Thymus (tissue), 11 donors: Measurements from ENCODE around the gene MYO6. TPM values are rescaled to one million over a fixed set of nuclear protein-coding genes. Genes with fewer than 3 reads are reported as not detected.

ENCODE experiments used
- DNase-seq, 9 donors: peaks; one replicate each; pipeline ENCODE4 v3.0.0-alpha.2; 2013; ENCODE audit warnings: low spot score in 9 of 9, low read depth in 6 of 9, missing footprints in 1 of 9
- H3K27ac ChIP-seq, 2 donors: one replicate each; pipeline ENCODE4 v1.5.1; 2013; ENCODE audit warnings: control low read depth in 1 of 2, low read depth in 1 of 2, low read length in 1 of 2, mild to moderate bottlenecking in 1 of 2, moderate library complexity in 1 of 2
- H3K27me3 ChIP-seq, 2 donors: one replicate each; pipeline ENCODE4 v1.5.1; 2013; ENCODE audit warnings: low read length in 1 of 2; ENCODE audit not compliant: control insufficient read depth in 2 of 2, insufficient read depth in 1 of 2
- H3K36me3 ChIP-seq, 2 donors: one replicate each; pipeline ENCODE4 v1.5.1; 2013; ENCODE audit warnings: low read length in 1 of 2, mild to moderate bottlenecking in 1 of 2, moderate library complexity in 1 of 2; ENCODE audit not compliant: control insufficient read depth in 2 of 2, insufficient read depth in 2 of 2
- H3K4me1 ChIP-seq, 2 donors: one replicate each; pipeline ENCODE4 v1.5.1; 2013; ENCODE audit warnings: low read length in 2 of 2; ENCODE audit not compliant: control insufficient read depth in 2 of 2, insufficient read depth in 2 of 2
- H3K4me3 ChIP-seq, 2 donors: one replicate each; pipeline ENCODE4 v1.5.1; 2013; ENCODE audit warnings: low read length in 2 of 2, control low read depth in 1 of 2, mild to moderate bottlenecking in 1 of 2
- H3K9me3 ChIP-seq, 2 donors: one replicate each; pipeline ENCODE4 v1.5.1; 2013; ENCODE audit warnings: low read length in 1 of 2, mild to moderate bottlenecking in 1 of 2; ENCODE audit not compliant: control insufficient read depth in 2 of 2, insufficient read depth in 1 of 2
- WGBS: extraction: QIAGEN DNeasy Blood & Tissue Kit; methylation state at CpG from one replicate; pipeline ENCODE4 v1.1.7; 2013; 5-methylcytosine and 5-hydroxymethylcytosine counted together
- polyA plus RNA-seq: library from polyadenylated mRNA; stranded (reverse); fragments of 200-250 nt; gene quantifications from one replicate; pipeline ENCODE4 v1.2.3, GENCODE V29; 2013
- total RNA-seq: library from RNA; stranded (reverse); fragments of 120-200 nt; gene quantifications from one replicate; pipeline ENCODE4 v1.2.4, GENCODE V29; 2013
- donor health status: healthy.

The MYO6 gene
- total and polyA plus RNA-seq, 2 donors, result 3.3 to 15.2 TPM

DNA sequence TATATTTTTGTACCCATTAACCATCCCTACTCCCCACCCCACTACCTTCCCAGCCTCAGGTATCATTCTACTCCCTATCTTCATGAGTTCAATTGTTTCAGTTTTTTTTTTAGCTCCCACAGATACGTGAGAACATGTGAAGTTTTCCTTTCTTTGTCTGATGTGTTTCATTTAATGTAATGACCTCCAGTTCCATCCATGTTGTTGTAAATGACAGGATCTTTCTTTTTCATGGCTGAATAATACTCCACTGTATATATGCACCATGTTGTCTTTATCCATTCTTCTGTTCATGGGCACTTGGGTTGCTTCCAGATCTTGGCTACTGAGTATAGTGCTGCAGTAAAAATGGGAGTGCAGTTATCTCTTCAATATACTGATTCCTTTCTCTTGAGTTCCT lies 63.5 kb downstream of the MYO6 start:
- no peaks in the 10 kb centered on the region for H3K4me1 ChIP-seq
- no peak overlapping the region for H3K4me3 ChIP-seq
- no peaks in the 10 kb centered on the region for H3K27me3 ChIP-seq
- H3K27ac ChIP-seq, result no peak overlapping the region
- H3K36me3 ChIP-seq, result no peaks in the 10 kb centered on the region
- no peak for DNase-seq
- no peaks in the 10 kb centered on the region for H3K9me3 ChIP-seq
- WGBS, result 96% methylated on average over 1 of the region's 1 CpG

GRCh38 chr6:75813476-75814250 lies 64.6 kb downstream of the MYO6 start:
- no peak overlapping the region for H3K27ac ChIP-seq
- H3K9me3 ChIP-seq, result no peaks in the 10 kb centered on the region
- WGBS, result 90% methylated on average over 8 of the region's 8 CpGs
- H3K27me3 ChIP-seq, result no peaks in the 10 kb centered on the region
- DNase-seq, result no peak
- no peaks in the 10 kb centered on the region for H3K36me3 ChIP-seq
- H3K4me3 ChIP-seq, result no peak overlapping the region
- no peaks in the 10 kb centered on the region for H3K4me1 ChIP-seq

DNA sequence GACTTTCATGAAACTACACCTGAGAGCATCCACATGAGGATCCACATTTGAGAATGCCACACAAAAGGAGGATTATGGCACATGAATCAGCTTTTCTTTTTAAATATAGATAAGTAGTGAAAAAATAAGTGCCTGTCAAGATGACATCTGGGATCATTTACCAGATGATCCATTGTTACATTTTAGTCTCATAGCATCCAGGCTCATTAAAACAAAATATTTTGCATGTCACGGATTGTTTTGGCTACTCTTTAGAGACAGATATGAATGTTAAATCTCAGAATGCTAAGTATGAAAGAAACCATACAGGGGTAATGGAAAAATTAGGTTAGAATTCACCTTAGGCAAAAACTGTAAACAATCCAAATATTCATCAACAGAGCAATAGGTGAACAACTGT lies 66.7 kb downstream of the MYO6 start:
- Histone ChIP-seq H3K27ac (no peak overlapping the region), H3K4me3 (no peak overlapping the region), H3K4me1 (no peaks in the 10 kb centered on the region), H3K36me3 (no peaks in the 10 kb centered on the region), H3K9me3 (no peaks in the 10 kb centered on the region), H3K27me3 (no peaks in the 10 kb centered on the region)
- DNase-seq, result no peak
- 96% methylated on average over 1 of the region's 1 CpG for WGBS

DNA sequence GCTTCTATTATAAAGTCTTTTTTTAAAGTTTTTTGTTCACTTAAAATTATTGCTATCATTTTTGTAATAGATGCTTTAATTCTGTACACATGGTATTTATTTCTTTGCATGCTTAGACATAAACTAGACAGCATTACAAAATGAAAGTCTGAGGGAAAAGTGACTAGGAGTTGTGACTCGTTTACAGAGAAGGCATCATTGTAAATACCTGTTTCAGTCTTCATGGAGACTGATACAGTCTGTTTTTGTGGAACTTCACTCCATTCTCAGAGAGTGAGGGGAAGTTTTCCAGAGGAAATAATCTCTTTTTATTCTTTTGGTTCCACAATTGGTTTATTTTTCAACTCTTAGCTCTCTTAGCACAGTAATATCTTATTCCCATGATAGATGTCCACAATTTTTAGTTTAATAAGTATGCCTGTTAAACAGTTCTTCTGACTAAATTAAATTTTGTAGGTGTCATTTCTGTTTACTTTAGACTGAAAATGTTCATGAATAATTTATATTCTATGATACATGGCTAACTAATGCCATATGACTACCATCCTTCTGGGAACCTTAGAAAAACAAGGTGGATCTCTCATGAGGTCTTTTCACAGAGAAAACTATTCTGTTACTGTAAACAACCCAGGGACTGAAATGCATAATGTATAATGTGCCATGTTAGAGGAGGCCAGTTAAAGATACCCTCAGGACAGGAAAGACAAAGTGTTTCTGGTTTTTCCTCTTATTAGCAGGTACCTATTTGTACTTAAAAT lies 69.2 kb downstream of the MYO6 start:
- Histone ChIP-seq H3K4me3 (no peak overlapping the region), H3K4me1 (no peaks in the 10 kb centered on the region), H3K27ac (no peak overlapping the region), H3K27me3 (no peaks in the 10 kb centered on the region), H3K36me3 (no peaks in the 10 kb centered on the region), H3K9me3 (no peaks in the 10 kb centered on the region)
- 85% methylated on average over 1 of the region's 1 CpG for WGBS
- no peak for DNase-seq

DNA sequence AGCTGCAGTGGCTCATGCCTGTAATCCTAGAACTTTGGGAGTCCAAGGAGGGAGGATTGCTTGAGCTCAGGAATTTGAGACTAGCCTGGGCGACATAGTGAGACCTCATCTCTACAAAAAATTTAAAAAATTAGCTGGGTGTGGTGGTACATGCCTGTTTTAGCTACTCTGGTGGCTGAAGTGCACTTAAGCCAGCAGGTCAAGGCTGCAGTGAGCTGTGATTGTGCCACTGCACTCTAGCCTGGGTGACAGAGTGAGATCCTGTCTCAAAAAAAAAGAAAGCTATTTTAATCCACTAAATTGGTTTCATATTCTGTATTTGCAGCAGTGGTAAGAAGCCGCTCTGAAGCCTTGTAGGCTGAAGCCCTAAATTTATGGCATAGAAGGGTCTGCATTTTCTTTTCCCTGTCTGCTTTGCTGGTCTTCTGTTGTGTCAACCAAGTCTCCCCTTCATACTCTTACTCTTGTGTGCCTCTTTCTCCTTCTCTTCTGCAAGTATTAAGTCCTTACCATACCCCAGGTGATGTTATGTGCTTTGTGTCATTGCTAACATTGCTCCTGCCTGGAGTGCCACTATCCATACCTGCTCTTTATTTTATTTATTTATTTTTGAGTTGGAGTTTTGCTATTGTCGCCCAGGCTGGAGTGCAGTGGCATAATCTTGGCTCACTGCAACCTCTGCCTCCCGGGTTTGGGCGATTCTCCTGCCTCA lies 70.9 kb downstream of the MYO6 start:
- Histone ChIP-seq H3K27ac (no peak overlapping the region), H3K27me3 (no peaks in the 10 kb centered on the region), H3K4me1 (no peaks in the 10 kb centered on the region), H3K9me3 (no peaks in the 10 kb centered on the region), H3K4me3 (no peak overlapping the region), H3K36me3 (no peaks in the 10 kb centered on the region)
- WGBS, result 86% methylated on average over 5 of the region's 5 CpGs
- no peak for DNase-seq

DNA sequence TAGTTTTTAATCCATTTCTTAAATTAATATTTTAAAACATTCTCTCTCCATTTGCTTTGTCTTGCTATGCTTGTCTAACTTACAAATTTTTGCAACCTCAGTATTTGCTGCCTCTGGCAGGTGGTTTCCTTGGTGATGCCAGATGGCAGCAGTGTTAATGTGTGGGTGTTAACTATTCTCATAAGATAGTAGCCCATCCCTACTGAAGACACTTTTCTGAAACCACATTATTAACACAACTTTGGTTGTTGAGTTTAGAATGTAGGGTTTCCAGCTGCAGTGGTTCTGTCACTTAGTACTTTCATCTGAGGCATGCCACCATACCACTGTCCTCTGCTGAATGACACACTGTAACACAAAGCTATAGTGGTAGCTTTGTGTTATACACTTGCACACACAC lies 75.1 kb downstream of the MYO6 start:
- Histone ChIP-seq H3K36me3 (no peaks in the 10 kb centered on the region), H3K4me3 (no peak overlapping the region), H3K27me3 (no peaks in the 10 kb centered on the region), H3K9me3 (no peaks in the 10 kb centered on the region), H3K27ac (no peak overlapping the region), H3K4me1 (no peaks in the 10 kb centered on the region)
- DNase-seq, result no peak

GRCh38 chr6:75827163-75827562 lies 78.1 kb downstream of the MYO6 start:
- WGBS, result 94% methylated on average over 1 of the region's 1 CpG
- no peak overlapping the region for H3K27ac ChIP-seq
- no peaks in the 10 kb centered on the region for H3K27me3 ChIP-seq

GRCh38 chr6:75830959-75831885 lies 82.2 kb downstream of the MYO6 start:
- H3K4me1 ChIP-seq, result no peaks in the 10 kb centered on the region
- no peak overlapping the region for H3K27ac ChIP-seq
- no peaks in the 10 kb centered on the region for H3K36me3 ChIP-seq
- H3K4me3 ChIP-seq, result no peak overlapping the region
- no peaks in the 10 kb centered on the region for H3K9me3 ChIP-seq
- DNase-seq, result no peak
- no peaks in the 10 kb centered on the region for H3K27me3 ChIP-seq
- WGBS, result 93% methylated on average over 12 of the region's 12 CpGs

More at GRCh38 chr6:75827163-75827562, 78.1 kb downstream of the MYO6 start:
- H3K4me3 ChIP-seq, result no peak overlapping the region
- no peaks in the 10 kb centered on the region for H3K9me3 ChIP-seq
- H3K4me1 ChIP-seq, result no peaks in the 10 kb centered on the region
- no peak for DNase-seq
- H3K36me3 ChIP-seq, result no peaks in the 10 kb centered on the region
